ENCODE measurements around the gene IL23A. TPM values are rescaled to one million over a fixed set of nuclear protein-coding genes. Genes with fewer than 3 reads are reported as not detected.

Gene IL23A
- total and polyA plus RNA-seq, 2 of the 13 experiments (the other 11 are each of a cell fraction or from before 2014, with no cell fraction given) = 0.33 to 0.35 TPM

DNA sequence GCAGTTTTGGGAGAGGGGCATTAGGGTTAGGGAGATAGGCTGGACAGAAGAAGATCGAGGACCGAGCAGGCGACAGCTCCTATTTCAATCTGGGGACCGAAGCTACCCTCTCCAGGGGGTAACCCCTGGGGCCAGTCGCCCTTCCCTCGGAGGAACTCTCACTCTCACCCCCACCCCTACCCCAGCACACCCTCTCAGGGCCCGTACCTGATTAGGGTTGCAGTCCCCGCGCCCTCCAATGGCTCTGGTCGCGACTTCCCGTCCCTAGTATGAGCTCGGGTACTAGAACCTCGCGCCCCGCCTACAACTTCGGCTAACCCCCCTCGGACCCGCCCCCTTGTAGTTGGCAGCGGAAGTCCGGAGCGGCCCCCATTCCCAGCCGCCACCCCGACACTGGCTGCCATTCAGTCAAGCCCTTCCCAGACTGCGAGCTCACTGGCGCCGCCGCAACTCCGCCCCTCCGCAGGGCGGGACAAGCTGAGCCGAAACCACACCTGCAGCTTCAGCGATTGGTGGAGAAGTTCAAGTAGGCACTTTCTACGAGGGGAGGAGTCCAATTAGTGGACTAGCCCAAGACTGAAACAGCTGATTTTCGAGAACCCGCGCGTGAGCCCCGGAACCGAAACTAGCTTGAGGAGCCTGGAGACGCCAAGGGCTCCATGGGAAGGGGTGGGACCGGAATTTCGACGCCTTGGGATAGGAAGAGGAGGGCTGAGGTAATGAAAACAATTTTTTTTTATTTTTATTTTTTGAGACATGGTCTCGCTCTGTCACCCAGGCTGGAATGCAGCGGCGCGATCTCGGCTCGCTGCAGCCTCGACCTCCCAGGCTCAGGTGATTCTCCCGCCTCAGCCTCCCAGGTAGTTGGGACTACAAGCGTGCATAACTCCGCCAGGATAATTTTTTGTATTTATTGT, 21.4 kb downstream of the IL23A start, which contains the start of gene STAT2 (continued):
- TF ChIP-seq KLF16 (CRISPR knock-in tag; IDR thresholded peaks at IDR 0.05) (peak in 1 of 2 experiments; percentile 43; a peak in 1 of 4 replicates), ZFP37 (CRISPR knock-in tag; IDR thresholded peaks at IDR 0.05; ENCODE audit: borderline replicate concordance) (no peak), NRL (CRISPR knock-in tag; IDR thresholded peaks at IDR 0.05; ENCODE audit: borderline replicate concordance) (peak; percentile 17; the same call in 1 of the 2 replicates), SIX1 (CRISPR knock-in tag; IDR thresholded peaks at IDR 0.05; ENCODE audit: borderline replicate concordance) (0 out of 2 replicates have a peak, but pooled peaks have one; percentile 26), PITX1 (CRISPR knock-in tag; IDR thresholded peaks at IDR 0.05) (peak; percentile 74; the same call in 1 of the 2 replicates), ZNF615 (CRISPR knock-in tag; IDR thresholded peaks at IDR 0.05; ENCODE audit: borderline replicate concordance) (no peak), KDM2A (CRISPR knock-in tag; IDR thresholded peaks at IDR 0.05; ENCODE audit: borderline replicate concordance, low read depth) (peak; percentile 63; the same call in 1 of the 2 replicates), POLR2A (IDR thresholded peaks at IDR 0.05; ENCODE audit: insufficient read depth in 1 of 2, low read depth in 2 of 2, low read length in 2 of 2) (peak; percentile 41 to 78; a peak in 3 of 4 replicates), RAD21 (CRISPR knock-in tag; IDR thresholded peaks at IDR 0.05) (peak; percentile 19; the same call in 1 of the 2 replicates), KDM3A (CRISPR knock-in tag; IDR thresholded peaks at IDR 0.05; ENCODE audit: low read depth) (peak; percentile 27; the same call in 1 of the 2 replicates), ZNF777 (CRISPR knock-in tag; IDR thresholded peaks at IDR 0.05) (0 out of 2 replicates have a peak, but pooled peaks have one; percentile 29), NR2F1 (CRISPR knock-in tag; IDR thresholded peaks at IDR 0.05) (peak in 1 of 2 experiments; percentile 64; a peak in 2 of 4 replicates), CCAR2 (optimal IDR thresholded peaks at IDR 0.05; ENCODE audit: low read depth, low read length) (no peak), ZNF816 (CRISPR knock-in tag; IDR thresholded peaks at IDR 0.05; ENCODE audit: borderline replicate concordance) (0 out of 2 replicates have a peak, but pooled peaks have one; percentile 0), DR1 (CRISPR knock-in tag; IDR thresholded peaks at IDR 0.05) (peak; percentile 59; the same call in 1 of the 2 replicates), GATAD2A (CRISPR knock-in tag; IDR thresholded peaks at IDR 0.05) (peak; percentile 44), SALL1 (CRISPR knock-in tag; IDR thresholded peaks at IDR 0.05) (peak; percentile 77)
- TF ChIP-seq, protein P1, sequence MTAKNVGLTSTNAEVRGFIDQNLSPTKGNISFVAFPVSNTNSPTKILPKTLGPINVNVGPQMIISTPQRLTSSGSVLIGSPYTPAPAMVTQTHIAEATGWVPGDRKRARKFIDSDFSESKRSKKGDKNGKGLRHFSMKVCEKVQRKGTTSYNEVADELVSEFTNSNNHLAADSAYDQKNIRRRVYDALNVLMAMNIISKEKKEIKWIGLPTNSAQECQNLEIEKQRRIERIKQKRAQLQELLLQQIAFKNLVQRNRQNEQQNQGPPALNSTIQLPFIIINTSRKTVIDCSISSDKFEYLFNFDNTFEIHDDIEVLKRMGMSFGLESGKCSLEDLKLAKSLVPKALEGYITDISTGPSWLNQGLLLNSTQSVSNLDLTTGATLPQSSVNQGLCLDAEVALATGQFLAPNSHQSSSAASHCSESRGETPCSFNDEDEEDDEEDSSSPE (CRISPR knock-in tag; IDR thresholded peaks at IDR 0.05) = peak; percentile 83; the same call in 1 of the 2 replicates
- TF ChIP-seq, protein P2, sequence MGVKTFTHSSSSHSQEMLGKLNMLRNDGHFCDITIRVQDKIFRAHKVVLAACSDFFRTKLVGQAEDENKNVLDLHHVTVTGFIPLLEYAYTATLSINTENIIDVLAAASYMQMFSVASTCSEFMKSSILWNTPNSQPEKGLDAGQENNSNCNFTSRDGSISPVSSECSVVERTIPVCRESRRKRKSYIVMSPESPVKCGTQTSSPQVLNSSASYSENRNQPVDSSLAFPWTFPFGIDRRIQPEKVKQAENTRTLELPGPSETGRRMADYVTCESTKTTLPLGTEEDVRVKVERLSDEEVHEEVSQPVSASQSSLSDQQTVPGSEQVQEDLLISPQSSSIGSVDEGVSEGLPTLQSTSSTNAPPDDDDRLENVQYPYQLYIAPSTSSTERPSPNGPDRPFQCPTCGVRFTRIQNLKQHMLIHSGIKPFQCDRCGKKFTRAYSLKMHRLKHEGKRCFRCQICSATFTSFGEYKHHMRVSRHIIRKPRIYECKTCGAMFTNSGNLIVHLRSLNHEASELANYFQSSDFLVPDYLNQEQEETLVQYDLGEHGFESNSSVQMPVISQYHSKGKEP (CRISPR knock-in tag; IDR thresholded peaks at IDR 0.05) = 0 out of 2 replicates have a peak, but pooled peaks have one; percentile 58
- TF ChIP-seq, protein P3, sequence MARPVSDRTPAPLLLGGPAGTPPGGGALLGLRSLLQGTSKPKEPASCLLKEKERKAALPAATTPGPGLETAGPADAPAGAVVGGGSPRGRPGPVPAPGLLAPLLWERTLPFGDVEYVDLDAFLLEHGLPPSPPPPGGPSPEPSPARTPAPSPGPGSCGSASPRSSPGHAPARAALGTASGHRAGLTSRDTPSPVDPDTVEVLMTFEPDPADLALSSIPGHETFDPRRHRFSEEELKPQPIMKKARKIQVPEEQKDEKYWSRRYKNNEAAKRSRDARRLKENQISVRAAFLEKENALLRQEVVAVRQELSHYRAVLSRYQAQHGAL (CRISPR knock-in tag; IDR thresholded peaks at IDR 0.05; ENCODE audit: not compliant biosample characterization) = no peak
- TF ChIP-seq, protein P4, sequence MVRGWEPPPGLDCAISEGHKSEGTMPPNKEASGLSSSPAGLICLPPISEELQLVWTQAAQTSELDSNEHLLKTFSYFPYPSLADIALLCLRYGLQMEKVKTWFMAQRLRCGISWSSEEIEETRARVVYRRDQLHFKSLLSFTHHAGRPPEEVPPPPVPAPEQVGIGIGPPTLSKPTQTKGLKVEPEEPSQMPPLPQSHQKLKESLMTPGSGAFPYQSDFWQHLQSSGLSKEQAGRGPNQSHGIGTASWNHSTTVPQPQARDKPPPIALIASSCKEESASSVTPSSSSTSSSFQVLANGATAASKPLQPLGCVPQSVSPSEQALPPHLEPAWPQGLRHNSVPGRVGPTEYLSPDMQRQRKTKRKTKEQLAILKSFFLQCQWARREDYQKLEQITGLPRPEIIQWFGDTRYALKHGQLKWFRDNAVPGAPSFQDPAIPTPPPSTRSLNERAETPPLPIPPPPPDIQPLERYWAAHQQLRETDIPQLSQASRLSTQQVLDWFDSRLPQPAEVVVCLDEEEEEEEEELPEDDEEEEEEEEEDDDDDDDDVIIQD (CRISPR knock-in tag; IDR thresholded peaks at IDR 0.05; ENCODE audit: low read depth) = peak; percentile 83; the same call in 1 of the 2 replicates

Data from HepG2 (cell line).